HTERT RPE-1 (cell line): ENCODE results near the gene BRD7.

Experiments
- in situ Hi-C: fragments of 300-500 bp; cut with MboI; formaldehyde crosslinking; loops from 4 replicates; pipeline ENCODE4 v1.14.3; 2020; ENCODE audit warnings: low sequenced_read_pairs

BRD7 gene

GRCh38 chr16:50293041-50293783, 75.6 kb downstream of the BRD7 start:
- in situ Hi-C loops = no loop called here

- in situ Hi-C loops = no loop called here
Observed at GRCh38 chr16:50292566-50292948, 76.2 kb downstream of the BRD7 start.

GRCh38 chr16:50291719-50292565, 76.8 kb downstream of the BRD7 start:
- in situ Hi-C loops = no loop called here

GRCh38 chr16:50290856-50291255, 77.9 kb downstream of the BRD7 start:
- in situ Hi-C loops = no loop called here

GRCh38 chr16:50289950-50290764, 78.6 kb downstream of the BRD7 start:
- in situ Hi-C loops = no loop called here

GRCh38 chr16:50288920-50289319, 79.9 kb downstream of the BRD7 start:
- in situ Hi-C loops = no loop called here

- in situ Hi-C loops = no loop called here
Observed at GRCh38 chr16:50288026-50288425, 80.8 kb downstream of the BRD7 start.

GRCh38 chr16:50286681-50287080, 82.1 kb downstream of the BRD7 start:
- in situ Hi-C loops = no loop called here

GRCh38 chr16:50285406-50286003, 83.3 kb downstream of the BRD7 start:
- in situ Hi-C loops = no loop called here

GRCh38 chr16:50284131-50284911, 84.5 kb downstream of the BRD7 start:
- in situ Hi-C loops = no loop called here

GRCh38 chr16:50282955-50283631, 85.7 kb downstream of the BRD7 start:
- in situ Hi-C loops = no loop called here

GRCh38 chr16:50282010-50282538, 86.7 kb downstream of the BRD7 start:
- in situ Hi-C loops = no loop called here

- in situ Hi-C loops = no loop called here
Observed at GRCh38 chr16:50281391-50282009, 87.3 kb downstream of the BRD7 start.

GRCh38 chr16:50280932-50281331, 87.9 kb downstream of the BRD7 start:
- in situ Hi-C loops = no loop called here

GRCh38 chr16:50279504-50279865, 89.3 kb downstream of the BRD7 start:
- in situ Hi-C loops = no loop called here

- in situ Hi-C loops = no loop called here
Observed at GRCh38 chr16:50278251-50278650, 90.5 kb downstream of the BRD7 start.

GRCh38 chr16:50276801-50277555, 91.8 kb downstream of the BRD7 start:
- in situ Hi-C loops = no loop called here

GRCh38 chr16:50276326-50276640, 92.5 kb downstream of the BRD7 start:
- in situ Hi-C loops = no loop called here
